Measurements from ENCODE around the gene ADGRG6. TPM values are rescaled to one million over a fixed set of nuclear protein-coding genes. Genes with fewer than 3 reads are reported as not detected.

The ADGRG6 gene
- total RNA-seq, 1 experiment from 2014 or later = 2.5 TPM

DNA sequence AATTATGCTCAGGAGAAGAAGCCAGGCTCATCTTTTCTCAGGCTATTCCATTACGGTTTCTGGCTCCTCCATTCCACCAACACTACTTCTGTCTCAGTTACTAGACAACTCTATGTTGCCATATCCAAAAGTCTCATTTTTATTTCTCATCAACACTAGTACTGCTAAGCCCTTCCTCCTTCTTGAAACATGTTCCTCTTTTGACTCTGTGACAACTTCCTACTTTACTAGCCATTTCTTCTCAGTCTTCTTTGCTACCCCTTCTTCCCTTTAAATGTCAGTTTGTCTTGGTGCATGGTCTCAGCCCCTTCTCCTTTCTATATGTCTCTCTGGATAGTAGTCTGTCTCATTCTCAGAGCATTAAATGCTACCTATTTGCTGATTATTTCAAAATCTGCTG is 7.1 kb upstream of the ADGRG6 start:
- no peak overlapping the region for H3K4ac ChIP-seq (ENCODE audit: low read depth, low read length)
- no peak overlapping the region for H2BK120ac ChIP-seq (ENCODE audit: low read depth, low read length, poor library complexity, severe bottlenecking)
- no peaks in the 10 kb centered on the region; the same call in 1 of the 2 replicates for H3K4me1 ChIP-seq (ENCODE audit: insufficient read depth, low read length)
- no peak overlapping the region for H3K27ac Mint-ChIP-seq
- H3K9me3 Mint-ChIP-seq = no peaks in the 10 kb centered on the region
- peaks cover 16 to 26% of the 10 kb centered on the region in 2 experiments for H3K4me1 Mint-ChIP-seq
- H3K4me3 Mint-ChIP-seq = no peak overlapping the region
- H3K9ac ChIP-seq (ENCODE audit: extremely low read depth, insufficient read length, low read length) = no peak overlapping the region
- TF ChIP-seq, protein P1, sequence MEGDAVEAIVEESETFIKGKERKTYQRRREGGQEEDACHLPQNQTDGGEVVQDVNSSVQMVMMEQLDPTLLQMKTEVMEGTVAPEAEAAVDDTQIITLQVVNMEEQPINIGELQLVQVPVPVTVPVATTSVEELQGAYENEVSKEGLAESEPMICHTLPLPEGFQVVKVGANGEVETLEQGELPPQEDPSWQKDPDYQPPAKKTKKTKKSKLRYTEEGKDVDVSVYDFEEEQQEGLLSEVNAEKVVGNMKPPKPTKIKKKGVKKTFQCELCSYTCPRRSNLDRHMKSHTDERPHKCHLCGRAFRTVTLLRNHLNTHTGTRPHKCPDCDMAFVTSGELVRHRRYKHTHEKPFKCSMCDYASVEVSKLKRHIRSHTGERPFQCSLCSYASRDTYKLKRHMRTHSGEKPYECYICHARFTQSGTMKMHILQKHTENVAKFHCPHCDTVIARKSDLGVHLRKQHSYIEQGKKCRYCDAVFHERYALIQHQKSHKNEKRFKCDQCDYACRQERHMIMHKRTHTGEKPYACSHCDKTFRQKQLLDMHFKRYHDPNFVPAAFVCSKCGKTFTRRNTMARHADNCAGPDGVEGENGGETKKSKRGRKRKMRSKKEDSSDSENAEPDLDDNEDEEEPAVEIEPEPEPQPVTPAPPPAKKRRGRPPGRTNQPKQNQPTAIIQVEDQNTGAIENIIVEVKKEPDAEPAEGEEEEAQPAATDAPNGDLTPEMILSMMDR (conservative IDR thresholded peaks at IDR 0.05) = no peak
- H3K4me2 ChIP-seq (ENCODE audit: insufficient read depth, insufficient read length, low read length) = no peak overlapping the region
- no peak overlapping the region for H4K5ac ChIP-seq (ENCODE audit: insufficient read length, low read depth, low read length)
- WGBS (ENCODE audit: extremely low coverage, insufficient read length, low lambda C conversion rate) = no CpG with 5 or more reads among the region's 1 CpG
- H3K79me1 ChIP-seq (ENCODE audit: insufficient read depth, low read depth, low read length, poor library complexity, severe bottlenecking) = no peaks in the 10 kb centered on the region
- no peak overlapping the region for H2AFZ ChIP-seq (ENCODE audit: low read length)
- H3K9me3 ChIP-seq (ENCODE audit: control insufficient read depth, low read depth, low read length) = no peaks in the 10 kb centered on the region
- H3K23me2 ChIP-seq (ENCODE audit: insufficient read length, low read depth, low read length, poor library complexity, severe bottlenecking) = no peaks in the 10 kb centered on the region
- no peak overlapping the region for H2BK20ac ChIP-seq (ENCODE audit: low read depth, low read length, poor library complexity, severe bottlenecking)
- H3K27me3 ChIP-seq (ENCODE audit: insufficient read depth, low read length) = no peaks in the 10 kb centered on the region
- H3K79me2 ChIP-seq (ENCODE audit: insufficient read depth, low read length) = no peaks in the 10 kb centered on the region
- no peak overlapping the region for H2BK12ac ChIP-seq (ENCODE audit: insufficient read length, low read depth, low read length)
- no peaks in the 10 kb centered on the region; a peak in 1 of 7 replicates for H3K36me3 Mint-ChIP-seq (ENCODE audit: insufficient read depth in 1 of 3, low read depth in 3 of 3)
- H3K23ac ChIP-seq (ENCODE audit: insufficient read length, low read depth, low read length) = no peak overlapping the region
- H4K20me1 ChIP-seq (ENCODE audit: control insufficient read depth, insufficient read depth, insufficient read length) = no peaks in the 10 kb centered on the region
- H3K56ac ChIP-seq (ENCODE audit: insufficient read length, low read depth, low read length) = no peak overlapping the region
- H2BK5ac ChIP-seq (ENCODE audit: insufficient read length, low read length) = no peak overlapping the region
- H4K91ac ChIP-seq (ENCODE audit: insufficient read length, low read depth, low read length) = no peak overlapping the region
- H3K27ac ChIP-seq (ENCODE audit: insufficient read length, low read depth, low read length) = no peak overlapping the region
- no peak overlapping the region for H3T11ph ChIP-seq (ENCODE audit: low read length)
- no peak overlapping the region for H2AK5ac ChIP-seq (ENCODE audit: insufficient read length, low read length)
- H3K18ac ChIP-seq (ENCODE audit: insufficient read length, low read depth, low read length) = no peak overlapping the region
- H3K14ac ChIP-seq (ENCODE audit: insufficient read depth, low read length) = no peak overlapping the region
- H2BK15ac ChIP-seq (ENCODE audit: low read depth, low read length) = no peak overlapping the region
- DNase-seq = no peak
- no peaks in the 10 kb centered on the region for H3K27me3 Mint-ChIP-seq (ENCODE audit: low read depth)
- H4K8ac ChIP-seq (replicated peaks; ENCODE audit: insufficient read length, low read depth, low read length) = no peak overlapping the region
